NCI-H2227 (cell line): Measurements from ENCODE around the gene EVC2.

Experiments used
- DNase-seq: peaks from one replicate; lab custom pipeline; 2025; ENCODE audit not compliant: unreplicated experiment; lab: John Stamatoyannopoulos, UW

Gene EVC2

DNA sequence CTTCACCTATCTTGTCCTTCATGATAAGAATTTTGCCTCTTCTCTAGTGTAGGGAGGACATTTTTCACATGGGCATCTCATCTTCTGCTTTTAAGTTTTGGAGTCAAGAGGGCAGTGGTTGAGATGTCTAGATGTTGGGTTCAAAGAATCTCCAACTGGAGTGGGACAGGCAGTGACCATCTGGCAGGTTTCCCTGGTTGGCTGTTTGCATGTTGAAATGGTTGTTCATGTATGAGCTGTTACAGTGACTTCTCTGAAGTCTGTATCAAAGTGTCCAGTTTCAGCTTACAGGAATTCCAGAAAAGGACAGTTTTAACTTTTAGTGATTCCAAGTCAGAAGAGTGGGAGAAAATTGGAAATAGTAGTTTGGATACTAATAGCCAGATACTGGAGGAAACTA lies 192.7 kb downstream of the EVC2 start:
- DNase-seq, result no peak
